ENCODE results near the gene ARHGEF25.
"Not testable (repeated sequence)": the region's sequence is repeated elsewhere in the genome, so short reads cannot be mapped to it uniquely, and the experiment has no call there.

Gene ARHGEF25

GRCh38 chr12:57622293-57623245 is 11.3 kb downstream of the ARHGEF25 start:
- no peak for DNase-seq

DNA sequence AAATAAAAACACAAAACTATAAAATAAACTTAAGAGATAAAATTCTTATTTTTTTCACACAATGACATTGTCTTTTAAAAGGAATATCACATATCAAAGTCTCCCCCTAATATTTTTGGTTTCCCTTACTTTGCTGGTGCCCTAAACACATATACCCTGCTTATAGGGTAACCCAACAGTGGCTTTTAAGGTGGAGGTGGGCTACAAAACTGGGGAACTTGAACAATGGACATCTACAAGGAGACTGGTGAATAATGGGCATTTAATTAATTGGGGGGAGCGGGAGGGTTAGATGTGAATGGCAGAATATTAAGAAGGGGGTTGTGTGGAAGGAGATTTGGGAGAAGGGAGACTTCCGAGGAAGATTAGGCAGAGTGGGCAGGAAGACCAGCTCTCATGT is 12.2 kb downstream of the ARHGEF25 start:
- no peak for DNase-seq

- no peak for DNase-seq
Measured at GRCh38 chr12:57623811-57624390, 12.7 kb downstream of the ARHGEF25 start.

DNA sequence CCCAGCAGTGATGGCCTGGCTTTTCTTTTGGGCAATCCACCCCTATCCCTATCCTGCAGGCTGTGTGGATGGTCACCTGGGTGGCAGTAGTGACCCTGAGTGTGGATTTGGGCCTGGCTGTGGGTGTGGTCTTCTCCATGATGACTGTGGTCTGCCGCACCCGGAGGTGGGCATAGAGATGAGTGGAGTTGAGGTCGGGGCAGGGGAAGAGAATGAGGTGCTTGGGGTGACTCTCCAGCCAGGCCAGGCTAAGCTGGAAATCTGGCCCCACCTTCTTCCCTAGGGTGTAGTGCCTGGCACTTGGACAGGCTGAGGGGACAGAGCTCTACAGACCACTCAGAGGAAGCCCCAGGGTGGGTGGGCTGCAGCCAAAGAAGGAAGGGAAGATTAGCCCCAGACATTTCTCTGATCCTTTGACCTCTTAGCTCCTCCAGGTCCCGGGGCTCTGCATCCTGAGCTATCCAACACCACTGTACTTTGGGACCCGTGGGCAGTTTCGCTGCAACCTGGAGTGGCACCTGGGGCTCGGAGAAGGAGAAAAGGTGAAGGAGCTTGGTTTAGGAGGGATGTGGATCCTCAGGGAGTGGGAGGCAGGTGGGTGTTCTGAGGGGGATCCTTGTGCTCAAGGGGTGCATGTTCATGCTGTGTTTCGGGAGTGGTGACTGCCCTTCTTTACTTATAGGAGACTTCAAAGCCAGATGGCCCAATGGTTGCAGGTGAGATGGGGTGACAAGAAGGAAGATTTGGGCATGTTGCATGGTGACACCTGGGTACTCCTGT is 13.4 kb downstream of the ARHGEF25 start:
- no peak for DNase-seq

GRCh38 chr12:57625261-57626032 is 14.2 kb downstream of the ARHGEF25 start:
- DNase-seq: no peak

- DNase-seq: no peak
Measured at GRCh38 chr12:57626111-57626920, 15.1 kb downstream of the ARHGEF25 start.

- DNase-seq: no peak
Measured at GRCh38 chr12:57626921-57627445, 15.7 kb downstream of the ARHGEF25 start.

DNA sequence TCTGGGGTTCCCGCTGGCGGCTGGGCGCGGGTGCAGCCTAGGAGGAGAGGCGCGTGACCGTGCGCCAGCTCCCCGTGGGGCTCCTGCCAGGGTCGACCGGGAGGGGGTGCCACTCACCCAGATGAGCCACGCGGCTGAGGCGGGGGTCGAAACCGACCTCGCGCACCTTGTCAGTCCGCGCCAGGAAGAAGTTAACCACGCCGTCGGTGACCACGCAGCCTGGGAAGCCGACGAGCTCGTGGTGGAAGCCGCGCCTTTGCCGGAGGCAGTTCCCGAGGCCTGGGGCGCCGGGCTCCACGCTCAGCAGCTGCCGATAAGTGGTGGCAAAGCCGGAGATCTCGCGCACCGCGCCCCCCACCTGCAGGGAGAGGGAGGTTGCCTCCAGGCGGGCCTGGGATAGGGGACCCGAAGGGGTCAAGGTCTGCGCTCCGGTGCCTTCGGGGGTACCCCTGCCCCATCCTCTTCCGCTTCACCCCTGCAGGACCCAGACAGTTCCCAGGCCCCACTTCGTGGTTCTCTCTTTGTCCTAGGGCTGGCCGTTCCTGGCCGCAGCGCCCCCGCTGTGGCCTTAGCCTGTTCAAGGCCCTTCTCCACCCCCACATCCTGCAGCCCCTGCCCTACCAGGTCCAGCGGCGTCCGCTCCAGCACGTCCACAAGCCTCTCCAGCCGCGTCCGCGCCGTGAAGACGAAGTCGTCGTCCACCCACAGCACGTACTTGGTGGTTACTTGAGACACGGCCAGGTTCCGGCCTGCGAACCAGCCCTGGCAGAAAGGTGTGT is 16.5 kb downstream of the ARHGEF25 start:
- no peak for DNase-seq

DNA sequence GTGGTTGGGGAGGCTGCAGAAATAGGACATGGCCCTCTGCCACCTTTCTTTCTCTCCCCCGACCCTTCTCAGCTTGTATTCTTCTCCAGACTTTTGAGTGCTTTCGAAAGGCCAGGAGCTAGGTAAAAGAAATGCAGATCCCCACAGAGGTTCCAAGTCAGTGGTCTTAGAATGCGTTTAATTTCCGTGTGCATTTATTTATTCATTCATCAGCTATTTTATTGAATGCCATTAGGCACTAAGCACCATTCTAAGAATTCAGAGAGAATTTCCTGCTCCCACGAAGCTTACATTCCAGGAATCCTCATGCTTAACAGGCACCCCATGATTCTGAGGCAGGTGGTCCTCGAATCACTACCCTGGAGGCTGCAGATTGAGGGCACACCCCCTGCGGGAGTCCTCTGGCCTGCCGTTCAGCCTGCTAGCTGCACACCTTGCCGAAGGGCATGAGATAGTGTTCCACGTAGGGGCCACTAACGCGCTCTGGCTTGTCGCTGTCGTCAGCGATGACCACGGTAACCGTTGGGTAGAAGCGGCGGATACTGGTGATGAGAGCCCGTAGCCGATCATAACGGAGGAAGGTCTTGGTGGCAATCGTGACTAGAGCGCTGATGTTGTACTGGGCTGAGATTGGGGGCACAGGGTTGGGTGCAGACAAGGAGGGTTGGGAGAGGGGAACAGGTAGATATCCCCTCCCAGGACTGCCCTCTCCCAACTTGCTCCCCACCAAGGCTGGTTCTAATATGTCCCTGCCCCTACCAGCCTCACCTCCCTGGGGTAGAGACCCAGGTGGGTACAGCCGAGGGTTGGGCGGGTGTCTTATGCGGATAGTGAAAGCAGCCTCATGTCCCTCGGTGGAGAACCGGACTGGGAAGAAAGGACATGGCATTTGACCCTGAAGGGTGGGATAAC is 17.3 kb downstream of the ARHGEF25 start:
- DNase-seq: no peak

- no peak for DNase-seq
Measured at GRCh38 chr12:57629897-57630471, 18.7 kb downstream of the ARHGEF25 start.

DNA sequence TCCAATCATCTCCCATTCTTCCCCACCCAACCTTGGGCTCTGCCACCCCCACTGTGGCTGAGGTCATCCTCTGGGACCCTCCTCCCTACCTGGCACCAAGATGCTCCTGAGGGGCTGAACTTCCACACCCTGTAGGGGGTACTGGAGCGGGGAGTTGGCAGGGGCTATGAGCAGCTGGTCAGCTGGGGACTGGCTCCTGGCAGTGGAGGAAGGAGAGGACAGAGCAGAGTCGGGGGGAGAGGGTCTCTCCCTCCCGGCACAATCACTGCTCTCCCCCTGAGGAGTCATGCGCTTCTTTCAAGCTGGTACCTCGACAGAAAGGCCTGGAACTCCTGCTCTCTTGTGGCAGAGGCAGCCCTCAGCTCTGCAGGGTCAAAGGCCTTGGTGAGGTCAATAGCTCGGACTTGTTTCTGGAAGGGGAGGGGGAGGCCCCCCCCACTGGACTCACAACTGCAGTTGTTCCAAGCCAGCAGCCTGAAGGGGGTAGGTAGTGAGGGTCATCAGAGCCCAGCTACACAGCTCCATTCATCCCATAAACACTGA is 19.7 kb downstream of the ARHGEF25 start:
- no peak for DNase-seq

GRCh38 chr12:57631566-57632072 is 20.4 kb downstream of the ARHGEF25 start:
- DNase-seq: no peak

- no peak for DNase-seq
Measured at GRCh38 chr12:57632073-57632957, 21.1 kb downstream of the ARHGEF25 start.

- peak; percentile 9 to 22 for DNase-seq
Measured at GRCh38 chr12:57632958-57633840, 22.0 kb downstream of the ARHGEF25 start, which contains the start of gene B4GALNT1. TSS of gene B4GALNT1 (minus strand) at chr12:57633201. CDS start at chr12:57632132, 1,069 bp downstream.

- DNase-seq: not testable (repeated sequence)
Measured at GRCh38 chr12:57636731-57637130, 25.5 kb downstream of the ARHGEF25 start.

DNA sequence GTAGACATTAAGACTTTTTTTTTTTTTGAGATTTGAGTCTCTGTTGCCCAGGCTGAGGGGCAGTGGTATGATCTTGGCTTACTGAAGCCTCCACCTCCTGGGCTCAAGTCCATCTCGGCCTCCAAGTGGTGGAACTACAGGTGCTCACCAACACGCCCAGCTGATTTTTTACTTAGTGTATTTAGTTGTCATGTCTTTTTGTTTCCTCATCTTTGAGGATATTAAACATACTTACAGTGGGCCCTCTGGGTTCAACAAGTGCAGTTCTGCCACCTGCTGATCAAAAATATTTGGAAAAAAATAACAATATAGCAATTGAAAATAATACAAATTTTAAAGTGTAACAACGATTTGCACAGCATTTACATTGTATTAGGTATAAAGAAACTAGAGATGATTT is 26.1 kb downstream of the ARHGEF25 start:
- no peak for DNase-seq

Data from bone marrow (tissue), 2 donors.